GM19452 (cell line): ENCODE data around the gene GALNT10.
A peak's percentile ranks its signal among the peaks of the same experiment; 100 is the strongest.

Experiments used
- ATAC-seq: cut with Tn5 transposase; IDR thresholded peaks from one replicate; pipeline ENCODE4 v1.9.1; 2021; ENCODE audit not compliant: unreplicated experiment

GALNT10 gene

GRCh38 chr5:154202379-154203260 is 12.1 kb downstream of the GALNT10 start:
- peak; percentile 93 for ATAC-seq

- no peak for ATAC-seq
Observed at GRCh38 chr5:154203798-154204578, 13.5 kb downstream of the GALNT10 start.

GRCh38 chr5:154205441-154206117 is 15.0 kb downstream of the GALNT10 start:
- no peak for ATAC-seq

- ATAC-seq = no peak
Observed at GRCh38 chr5:154206311-154206710, 15.8 kb downstream of the GALNT10 start.

GRCh38 chr5:154207204-154207603 is 16.7 kb downstream of the GALNT10 start:
- ATAC-seq = no peak

- no peak for ATAC-seq
Observed at GRCh38 chr5:154209591-154210081, 19.1 kb downstream of the GALNT10 start.

GRCh38 chr5:154210163-154210562 is 19.6 kb downstream of the GALNT10 start:
- ATAC-seq = no peak

GRCh38 chr5:154211641-154212390 is 21.3 kb downstream of the GALNT10 start:
- ATAC-seq = no peak

- no peak for ATAC-seq
Observed at GRCh38 chr5:154213592-154213991, 23.1 kb downstream of the GALNT10 start.

- peak; percentile 84 for ATAC-seq
Observed at GRCh38 chr5:154214371-154215106, 24.0 kb downstream of the GALNT10 start.

GRCh38 chr5:154215571-154216325 is 25.2 kb downstream of the GALNT10 start:
- no peak for ATAC-seq

GRCh38 chr5:154217462-154217861 is 26.9 kb downstream of the GALNT10 start:
- no peak for ATAC-seq

- ATAC-seq = no peak
Observed at GRCh38 chr5:154218786-154219185, 28.3 kb downstream of the GALNT10 start.

GRCh38 chr5:154220625-154221024 is 30.1 kb downstream of the GALNT10 start:
- no peak for ATAC-seq

- no peak for ATAC-seq
Observed at GRCh38 chr5:154221371-154221896, 30.9 kb downstream of the GALNT10 start.

- no peak for ATAC-seq
Observed at GRCh38 chr5:154222414-154222813, 31.9 kb downstream of the GALNT10 start.

- no peak for ATAC-seq
Observed at GRCh38 chr5:154223320-154223719, 32.8 kb downstream of the GALNT10 start.

- no peak for ATAC-seq
Observed at GRCh38 chr5:154227090-154227489, 36.6 kb downstream of the GALNT10 start.

GRCh38 chr5:154228696-154229095 is 38.2 kb downstream of the GALNT10 start:
- peak; percentile 92 for ATAC-seq
